ENCODE results near the gene FGD3. TPM values are rescaled to one million over a fixed set of nuclear protein-coding genes. Genes with fewer than 3 reads are reported as not detected.

FGD3 gene
- total RNA-seq, 1 donor from 2014 or later, result 0.58 TPM

GRCh38 chr9:93017621-93018020, 70.3 kb downstream of the FGD3 start:
- TF ChIP-seq CTCF (conservative IDR thresholded peaks at IDR 0.05; ENCODE audit: low read depth, low read length), result no peak
- no peak overlapping the region for H3K4me3 ChIP-seq (ENCODE audit: low read depth, low read length)
- no peak for DNase-seq (ENCODE audit: low read depth)

- no peak for DNase-seq (ENCODE audit: low read depth)
- TF ChIP-seq CTCF (conservative IDR thresholded peaks at IDR 0.05; ENCODE audit: low read depth, low read length), result no peak
- H3K4me3 ChIP-seq (ENCODE audit: low read depth, low read length), result no peak overlapping the region
These were observed 72.8 kb downstream of the FGD3 start for GRCh38 chr9:93020151-93020550.

GRCh38 chr9:93020771-93021670, 73.7 kb downstream of the FGD3 start:
- H3K4me3 ChIP-seq (ENCODE audit: low read depth, low read length), result no peak overlapping the region
- TF ChIP-seq CTCF (conservative IDR thresholded peaks at IDR 0.05; ENCODE audit: low read depth, low read length), result no peak
- no peak for DNase-seq (ENCODE audit: low read depth)

GRCh38 chr9:93022066-93022465, 74.7 kb downstream of the FGD3 start:
- no peak for DNase-seq (ENCODE audit: low read depth)
- no peak for TF ChIP-seq CTCF (conservative IDR thresholded peaks at IDR 0.05; ENCODE audit: low read depth, low read length)
- H3K4me3 ChIP-seq (ENCODE audit: low read depth, low read length), result no peak overlapping the region

- no peak for TF ChIP-seq CTCF (conservative IDR thresholded peaks at IDR 0.05; ENCODE audit: low read depth, low read length)
- no peak overlapping the region for H3K4me3 ChIP-seq (ENCODE audit: low read depth, low read length)
- DNase-seq (ENCODE audit: low read depth), result no peak
These were observed 75.6 kb downstream of the FGD3 start for GRCh38 chr9:93022721-93023520.

- no peak for DNase-seq (ENCODE audit: low read depth)
- no peak overlapping the region for H3K4me3 ChIP-seq (ENCODE audit: low read depth, low read length)
- no peak for TF ChIP-seq CTCF (conservative IDR thresholded peaks at IDR 0.05; ENCODE audit: low read depth, low read length)
These were observed 76.1 kb downstream of the FGD3 start for GRCh38 chr9:93023521-93023815.

All from epithelial cell of proximal tubule (primary cell).